PC-3 (cell line): ENCODE measurements around the gene GALNT18. TPM values are rescaled to one million over a fixed set of nuclear protein-coding genes. Genes with fewer than 3 reads are reported as not detected.

Source experiments
- ATAC-seq: fragments of 200-7000 bp; cut with Tn5 transposase; 2 replicates; pipeline ENCODE4 v1.9.1; 2020; ENCODE audit warnings: mild to moderate bottlenecking, moderate library complexity
- BruUV-seq: library from RNA; stranded (reverse); fragments of 400-500 nt; replicated peaks from 2 replicates; lab custom pipeline; 2021; lab: Mats Ljungman, UMichigan
- CTCF ChIA-PET: fragments of 300-600 bp; sonication (Branson Sonifier 250); formaldehyde crosslinking; loops from one replicate; lab custom pipeline; 2022; ENCODE audit warnings: antibody characterized with exemption; lab: Charles Lee
- POLR2A ChIA-PET: fragments of 300-600 bp; sonication (Branson Sonifier 250); formaldehyde crosslinking; loops from one replicate; lab custom pipeline; 2022; ENCODE audit warnings: antibody characterized with exemption; ENCODE audit not compliant: unreplicated experiment; lab: Charles Lee
- DNase-seq: peaks from one replicate; pipeline ENCODE4 v3.0.0-alpha.2; 2015
- H2AFZ ChIP-seq: fragments of 300-600 bp; sonication (generic); 2 replicates; pipeline ENCODE4 v1.6.0; 2016; ENCODE audit warnings: antibody characterized with exemption, low read length
- H3F3A ChIP-seq: fragments of 300-600 bp; sonication (generic); one replicate; pipeline ENCODE4 v1.6.0; 2017; ENCODE audit warnings: antibody characterized with exemption, low read length, control low read depth, mild to moderate bottlenecking; ENCODE audit not compliant: unreplicated experiment
- H3K27ac ChIP-seq: fragments of 300-600 bp; sonication (generic); 2 replicates; pipeline ENCODE4 v1.5.1; 2016; ENCODE audit warnings: mild to moderate bottlenecking, low read length
- H3K27me3 ChIP-seq: fragments of 300-600 bp; sonication (generic); 2 replicates; pipeline ENCODE4 v1.6.1; 2016; ENCODE audit warnings: low read length, mixed read lengths
- H3K36me3 ChIP-seq: fragments of 300-600 bp; sonication (generic); 2 replicates; pipeline ENCODE4 v1.6.1; 2016; ENCODE audit warnings: low read depth, mixed run types, low read length, mixed read lengths
- H3K4me1 ChIP-seq: fragments of 300-600 bp; sonication (generic); 2 replicates; pipeline ENCODE4 v1.5.1; 2016; ENCODE audit warnings: low read length; ENCODE audit not compliant: insufficient read depth
- H3K4me2 ChIP-seq: fragments of 300-600 bp; sonication (generic); 2 replicates; pipeline ENCODE4 v1.6.0; 2016; ENCODE audit warnings: low read length
- H3K4me3 ChIP-seq: fragments of 300-600 bp; sonication (generic); 2 replicates; pipeline ENCODE4 v1.5.1; 2016; ENCODE audit warnings: mild to moderate bottlenecking, low read length, mixed read lengths
- H3K79me2 ChIP-seq: fragments of 300-600 bp; sonication (generic); 2 replicates; pipeline ENCODE4 v1.6.1; 2017; ENCODE audit warnings: low read length, mixed read lengths
- H3K9ac ChIP-seq: fragments of 300-600 bp; sonication (generic); 2 replicates; pipeline ENCODE4 v1.6.0; 2016; ENCODE audit warnings: mild to moderate bottlenecking, low read length
- H3K9me2 ChIP-seq: fragments of 300-600 bp; sonication (generic); replicated peaks from 2 replicates; pipeline ENCODE4 v1.6.1; 2016; ENCODE audit warnings: mixed run types, low read length, mixed read lengths
- H3K9me3 ChIP-seq: fragments of 300-600 bp; sonication (generic); 2 replicates; pipeline ENCODE4 v1.6.1; 2016; ENCODE audit warnings: low read length, mixed read lengths
- H4K20me1 ChIP-seq: fragments of 300-600 bp; sonication (generic); 2 replicates; pipeline ENCODE4 v1.6.1; 2016; ENCODE audit warnings: low read length, mixed read lengths
- CTCF ChIP-seq: fragments of 300-600 bp; sonication (generic); conservative IDR thresholded peaks from 2 replicates; pipeline ENCODE4 v1.5.1; 2017; ENCODE audit warnings: antibody characterized with exemption, low read depth, mild to moderate bottlenecking, low read length
- EZH2 ChIP-seq: fragments of 300-600 bp; sonication (generic); IDR thresholded peaks from one replicate; pipeline ENCODE4 v1.6.1; 2017; ENCODE audit warnings: antibody characterized with exemption, mild to moderate bottlenecking, low read length; ENCODE audit not compliant: unreplicated experiment
- EZH2phosphoT487 ChIP-seq: fragments of 300-600 bp; sonication (generic); IDR thresholded peaks from 2 replicates; pipeline ENCODE4 v1.6.1; 2018; ENCODE audit warnings: mild to moderate bottlenecking, antibody characterized with exemption, low read length, borderline replicate concordance
- intact Hi-C: fragments of 100-400 bp; cut with micrococcal nuclease; formaldehyde crosslinking; loops from 2 replicates; pipeline ENCODE4 v1.9.0; 2023
- total RNA-seq: library from RNA; depleted of rRNA; stranded (reverse); fragments of >200 nt; gene quantifications from 2 replicates; pipeline ENCODE4 v1.2.3, GENCODE V29; 2014

GALNT18 gene
- total RNA-seq, 1 experiment from 2014 or later: 34.5 TPM

GRCh38 chr11:11486002-11486401 lies 135.8 kb downstream of the GALNT18 start:
- Histone ChIP-seq H3F3A (no peaks in the 10 kb centered on the region), H3K79me2 (no peaks in the 10 kb centered on the region), H3K9me2 (no peaks in the 10 kb centered on the region), H3K9me3 (no peaks in the 10 kb centered on the region), H2AFZ (no peak overlapping the region), H3K9ac (no peak overlapping the region), H4K20me1 (no peaks in the 10 kb centered on the region), H3K4me2 (no peak overlapping the region), H3K27ac (no peak overlapping the region), H3K27me3 (no peaks in the 10 kb centered on the region), H3K4me1 (no peaks in the 10 kb centered on the region), H3K36me3 (no peaks in the 10 kb centered on the region), H3K4me3 (no peak overlapping the region)
- no TSS peak for BruUV-seq
- intact Hi-C loops: no loop called here
- POLR2A ChIA-PET: no interaction called here
- DNase-seq (no peak), ATAC-seq (no peak)
- TF ChIP-seq EZH2phosphoT487: no peak
- TF ChIP-seq EZH2: no peak
- TF ChIP-seq CTCF: no peak
- CTCF ChIA-PET: no interaction called here

DNA sequence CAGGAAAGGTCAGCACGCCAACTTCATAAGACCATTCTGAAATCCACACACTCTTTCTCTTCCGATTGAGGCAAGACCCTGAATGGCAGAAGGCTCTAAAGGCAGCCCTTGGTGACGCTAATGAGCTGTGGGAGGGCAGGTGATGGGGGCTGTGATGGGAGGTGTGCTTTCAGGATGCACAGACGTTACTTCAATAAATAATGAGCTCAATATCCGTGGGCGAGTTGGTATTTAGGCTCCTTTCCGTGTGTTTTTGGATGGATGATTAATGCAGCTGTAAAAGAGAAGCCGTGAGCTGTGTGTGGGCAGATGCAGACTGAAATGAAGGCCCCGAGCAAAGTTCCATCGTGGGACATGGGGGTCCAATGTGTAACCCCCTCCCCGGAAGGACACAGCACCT lies 138.2 kb downstream of the GALNT18 start:
- H3K79me2 ChIP-seq: no peaks in the 10 kb centered on the region
- DNase-seq (no peak), ATAC-seq (no peak)
- no peak overlapping the region for H3K4me2 ChIP-seq
- H2AFZ ChIP-seq: no peak overlapping the region
- no peaks in the 10 kb centered on the region for H4K20me1 ChIP-seq
- H3K4me1 ChIP-seq: no peaks in the 10 kb centered on the region
- no TSS peak for BruUV-seq
- no peaks in the 10 kb centered on the region for H3F3A ChIP-seq
- CTCF ChIA-PET: no interaction called here
- H3K9me2 ChIP-seq: no peaks in the 10 kb centered on the region
- no peaks in the 10 kb centered on the region for H3K9me3 ChIP-seq
- H3K4me3 ChIP-seq: no peak overlapping the region
- H3K27me3 ChIP-seq: no peaks in the 10 kb centered on the region
- H3K9ac ChIP-seq: no peak overlapping the region
- TF ChIP-seq EZH2 (no peak), EZH2phosphoT487 (no peak), CTCF (no peak)
- H3K36me3 ChIP-seq: no peaks in the 10 kb centered on the region
- intact Hi-C loops: no loop called here
- H3K27ac ChIP-seq: no peak overlapping the region
- POLR2A ChIA-PET: no interaction called here

GRCh38 chr11:11482730-11483129 lies 139.1 kb downstream of the GALNT18 start:
- H3K36me3 ChIP-seq: no peaks in the 10 kb centered on the region
- H3K9ac ChIP-seq: no peak overlapping the region
- no peaks in the 10 kb centered on the region for H3K79me2 ChIP-seq
- no peaks in the 10 kb centered on the region for H3F3A ChIP-seq
- ChIA-PET POLR2A (no interaction called here), CTCF (no interaction called here)
- intact Hi-C loops: no loop called here
- no peak for TF ChIP-seq EZH2
- no peak for TF ChIP-seq CTCF
- TF ChIP-seq EZH2phosphoT487: no peak
- DNase-seq (no peak), ATAC-seq (no peak)
- H3K27ac ChIP-seq: no peak overlapping the region
- H3K9me3 ChIP-seq: no peaks in the 10 kb centered on the region
- H3K4me1 ChIP-seq: no peaks in the 10 kb centered on the region
- no peak overlapping the region for H3K4me2 ChIP-seq
- H3K9me2 ChIP-seq: no peaks in the 10 kb centered on the region
- H3K27me3 ChIP-seq: no peaks in the 10 kb centered on the region
- H3K4me3 ChIP-seq: no peak overlapping the region
- no peaks in the 10 kb centered on the region for H4K20me1 ChIP-seq
- H2AFZ ChIP-seq: no peak overlapping the region
- BruUV-seq: no TSS peak
